K562 (cell line): ENCODE data around the gene DCAF10.

Experiments used
- CHD2 ChIP-seq: IDR thresholded peaks from 2 replicates; pipeline ENCODE4 v1.6.1; 2011; ENCODE audit warnings: low read depth, low read length
- CREBBP ChIP-seq: IDR thresholded peaks from one replicate; pipeline ENCODE4 v1.6.1; 2012; ENCODE audit warnings: low read depth, mild to moderate bottlenecking, control low read depth, inconsistent platforms, low read length
- CSDE1 ChIP-seq, 2 experiments: fragments of 450-650 bp; IDR thresholded peaks; 2 replicates each; pipeline ENCODE4 v1.6.1; 2016; ENCODE audit warnings: mild to moderate bottlenecking in 1 of 2
- FOXA3 ChIP-seq, 2 experiments: fragments of 450-650 bp in 1 of 2; sonication (generic) in 1 of 2; formaldehyde crosslinking; IDR thresholded peaks in 1 of 2; conservative IDR thresholded peaks in 1 of 2; 2 replicates each; pipeline versions ENCODE4 v1.4.0 to v1.8.0; 2020 to 2022; ENCODE audit warnings: mild to moderate bottlenecking in 2 of 2, missing genetic modification reagents in 1 of 2
- GATA2 ChIP-seq: sonication (generic); formaldehyde crosslinking; IDR thresholded peaks from 2 replicates; pipeline ENCODE4 v1.4.0; 2020; ENCODE audit warnings: mild to moderate bottlenecking, missing genetic modification reagents
- KLF1 ChIP-seq: fragments of 450-650 bp; IDR thresholded peaks from 2 replicates; pipeline ENCODE4 v1.6.1; 2016; ENCODE audit warnings: missing genetic modification characterization, missing compliant biosample characterization
- NEUROD1 ChIP-seq: fragments of 150-350 bp; IDR thresholded peaks from 2 replicates; pipeline ENCODE4 v1.6.1; 2014; ENCODE audit warnings: borderline replicate concordance, low read length, low read depth; ENCODE audit not compliant: partially characterized antibody
- SP1 ChIP-seq: sonication (generic); formaldehyde crosslinking; IDR thresholded peaks from 2 replicates; pipeline ENCODE4 v1.8.1; 2022; ENCODE audit warnings: mild to moderate bottlenecking, missing genetic modification reagents
- TAF7 ChIP-seq: fragments of 450-650 bp; IDR thresholded peaks from 2 replicates; pipeline ENCODE4 v1.6.1; 2016; ENCODE audit warnings: missing genetic modification characterization, missing compliant biosample characterization
- ZNF431 ChIP-seq: sonication (generic); formaldehyde crosslinking; IDR thresholded peaks from 2 replicates; pipeline ENCODE4 v1.8.0; 2022; ENCODE audit warnings: mild to moderate bottlenecking, missing genetic modification reagents
- TF ChIP-seq, protein P1 (sequence below), 2 experiments: fragments of 450-650 bp in 1 of 2; sonication (generic) in 1 of 2; formaldehyde crosslinking in 1 of 2; IDR thresholded peaks; 2 replicates each; pipeline versions ENCODE4 v1.7.1 to v1.9.0; 2016 to 2022; ENCODE audit warnings: inconsistent platforms in 1 of 2, mild to moderate bottlenecking in 1 of 2, missing genetic modification reagents in 1 of 2
- TF ChIP-seq, protein P2 (sequence below): sonication (generic); formaldehyde crosslinking; IDR thresholded peaks from 2 replicates; pipeline ENCODE4 v1.8.1; 2023; ENCODE audit warnings: mild to moderate bottlenecking, missing genetic modification reagents, moderate library complexity
- TF ChIP-seq, protein P3 (sequence below): fragments of 250-450 bp; sonication (Bioruptor Pico); IDR thresholded peaks from 2 replicates; pipeline ENCODE4 v1.8.0; 2022; ENCODE audit warnings: moderate library complexity, mild to moderate bottlenecking, inconsistent platforms

DNA sequence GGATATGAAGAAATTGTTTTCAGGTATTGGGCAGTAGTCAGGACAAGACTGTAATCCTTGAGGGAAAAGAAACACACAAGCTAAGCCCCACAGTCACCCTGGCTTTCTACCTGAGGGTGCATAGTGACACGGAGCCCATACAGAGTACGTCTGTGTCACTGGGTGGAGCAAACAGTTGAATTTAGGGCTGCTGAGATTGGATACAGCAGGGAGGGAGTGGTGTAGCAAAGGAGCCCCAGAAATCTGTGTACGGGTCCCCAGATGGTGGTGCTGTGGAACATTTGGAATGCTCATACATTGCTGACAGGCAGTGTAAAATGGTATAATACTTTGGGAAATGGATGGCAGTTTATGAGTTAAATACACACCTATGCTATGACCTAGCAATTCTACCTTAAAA lies 41.9 kb upstream of the DCAF10 start:
- TF ChIP-seq CSDE1 (IDR thresholded peaks at IDR 0.05) (no peak), NEUROD1 (no peak), CREBBP (no peak), SP1 (no peak), GATA2 (CRISPR knock-in tag) (no peak), TAF7 (no peak), FOXA3 (CRISPR knock-in tag; conservative IDR thresholded peaks at IDR 0.05 in 1 of 2, IDR thresholded peaks at IDR 0.05 in 1 of 2) (no peak), ZNF431 (no peak), KLF1 (tag) (no peak), CHD2 (no peak)
- TF ChIP-seq, protein P1, sequence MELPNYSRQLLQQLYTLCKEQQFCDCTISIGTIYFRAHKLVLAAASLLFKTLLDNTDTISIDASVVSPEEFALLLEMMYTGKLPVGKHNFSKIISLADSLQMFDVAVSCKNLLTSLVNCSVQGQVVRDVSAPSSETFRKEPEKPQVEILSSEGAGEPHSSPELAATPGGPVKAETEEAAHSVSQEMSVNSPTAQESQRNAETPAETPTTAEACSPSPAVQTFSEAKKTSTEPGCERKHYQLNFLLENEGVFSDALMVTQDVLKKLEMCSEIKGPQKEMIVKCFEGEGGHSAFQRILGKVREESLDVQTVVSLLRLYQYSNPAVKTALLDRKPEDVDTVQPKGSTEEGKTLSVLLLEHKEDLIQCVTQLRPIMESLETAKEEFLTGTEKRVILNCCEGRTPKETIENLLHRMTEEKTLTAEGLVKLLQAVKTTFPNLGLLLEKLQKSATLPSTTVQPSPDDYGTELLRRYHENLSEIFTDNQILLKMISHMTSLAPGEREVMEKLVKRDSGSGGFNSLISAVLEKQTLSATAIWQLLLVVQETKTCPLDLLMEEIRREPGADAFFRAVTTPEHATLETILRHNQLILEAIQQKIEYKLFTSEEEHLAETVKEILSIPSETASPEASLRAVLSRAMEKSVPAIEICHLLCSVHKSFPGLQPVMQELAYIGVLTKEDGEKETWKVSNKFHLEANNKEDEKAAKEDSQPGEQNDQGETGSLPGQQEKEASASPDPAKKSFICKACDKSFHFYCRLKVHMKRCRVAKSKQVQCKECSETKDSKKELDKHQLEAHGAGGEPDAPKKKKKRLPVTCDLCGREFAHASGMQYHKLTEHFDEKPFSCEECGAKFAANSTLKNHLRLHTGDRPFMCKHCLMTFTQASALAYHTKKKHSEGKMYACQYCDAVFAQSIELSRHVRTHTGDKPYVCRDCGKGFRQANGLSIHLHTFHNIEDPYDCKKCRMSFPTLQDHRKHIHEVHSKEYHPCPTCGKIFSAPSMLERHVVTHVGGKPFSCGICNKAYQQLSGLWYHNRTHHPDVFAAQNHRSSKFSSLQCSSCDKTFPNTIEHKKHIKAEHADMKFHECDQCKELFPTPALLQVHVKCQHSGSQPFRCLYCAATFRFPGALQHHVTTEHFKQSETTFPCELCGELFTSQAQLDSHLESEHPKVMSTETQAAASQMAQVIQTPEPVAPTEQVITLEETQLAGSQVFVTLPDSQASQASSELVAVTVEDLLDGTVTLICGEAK (IDR thresholded peaks at IDR 0.05): no peak
- TF ChIP-seq, protein P1 (CRISPR knock-in tag; IDR thresholded peaks at IDR 0.05): no peak
- TF ChIP-seq, protein P2, sequence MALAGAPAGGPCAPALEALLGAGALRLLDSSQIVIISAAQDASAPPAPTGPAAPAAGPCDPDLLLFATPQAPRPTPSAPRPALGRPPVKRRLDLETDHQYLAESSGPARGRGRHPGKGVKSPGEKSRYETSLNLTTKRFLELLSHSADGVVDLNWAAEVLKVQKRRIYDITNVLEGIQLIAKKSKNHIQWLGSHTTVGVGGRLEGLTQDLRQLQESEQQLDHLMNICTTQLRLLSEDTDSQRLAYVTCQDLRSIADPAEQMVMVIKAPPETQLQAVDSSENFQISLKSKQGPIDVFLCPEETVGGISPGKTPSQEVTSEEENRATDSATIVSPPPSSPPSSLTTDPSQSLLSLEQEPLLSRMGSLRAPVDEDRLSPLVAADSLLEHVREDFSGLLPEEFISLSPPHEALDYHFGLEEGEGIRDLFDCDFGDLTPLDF (CRISPR knock-in tag): no peak
- TF ChIP-seq, protein P3, sequence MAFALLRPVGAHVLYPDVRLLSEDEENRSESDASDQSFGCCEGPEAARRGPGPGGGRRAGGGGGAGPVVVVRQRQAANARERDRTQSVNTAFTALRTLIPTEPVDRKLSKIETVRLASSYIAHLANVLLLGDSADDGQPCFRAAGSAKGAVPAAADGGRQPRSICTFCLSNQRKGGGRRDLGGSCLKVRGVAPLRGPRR (CRISPR knock-in tag): no peak
